ENCODE data around the gene SLC22A8. TPM values are rescaled to one million over a fixed set of nuclear protein-coding genes. Genes with fewer than 3 reads are reported as not detected.

SLC22A8 gene
- total and polyA plus RNA-seq, 2 of the 4 experiments (the other 2 are of a cell fraction), result not detected

GRCh38 chr11:62959422-62959980 is 56.1 kb downstream of the SLC22A8 start:
- Histone ChIP-seq H3K18ac (ENCODE audit: low read depth, low read length) (no peak overlapping the region), H3K27me3 (ENCODE audit: control insufficient read depth, insufficient read depth, low read length) (peaks cover 2% of the 10 kb centered on the region; the same call in 1 of the 2 replicates), H2BK15ac (ENCODE audit: low read depth, low read length) (no peak overlapping the region), H2BK5ac (ENCODE audit: low read depth, low read length, poor library complexity, severe bottlenecking) (no peak overlapping the region), H2AFZ (replicated peaks; ENCODE audit: low read length, poor library complexity) (no peak overlapping the region), H3K79me1 (ENCODE audit: low read depth in 1 of 2, low read length in 2 of 2) (no peaks in the 10 kb centered on the region), H2BK20ac (ENCODE audit: low read depth, low read length) (no peak overlapping the region), H4K20me1 (ENCODE audit: insufficient read depth, low read length) (no peaks in the 10 kb centered on the region), H3K4me2 (ENCODE audit: low read depth, low read length) (no peak overlapping the region), H2AK5ac (ENCODE audit: low read depth, low read length) (no peak overlapping the region), H3K9me1 (ENCODE audit: insufficient read depth, low read length) (no peaks in the 10 kb centered on the region), H3K4ac (ENCODE audit: low read depth, low read length) (no peak overlapping the region), H4K91ac (ENCODE audit: insufficient read depth, low read depth, low read length) (no peak overlapping the region), H4K8ac (ENCODE audit: low read depth in 2 of 2, low read length in 2 of 2) (no peak overlapping the region), H3K56ac (ENCODE audit: extremely low read depth, insufficient read depth, low read length) (no peak overlapping the region), H3K9ac (ENCODE audit: low read depth, low read length) (no peak overlapping the region), H2AK9ac (replicated peaks; ENCODE audit: low read depth, low read length, poor library complexity) (no peak overlapping the region), H3K4me3 (ENCODE audit: insufficient read depth, low read depth, low read length) (no peak overlapping the region), H3K27ac (ENCODE audit: insufficient read depth, low read length) (no peak overlapping the region), H3K23ac (ENCODE audit: low read depth, low read length) (no peak overlapping the region), H4K5ac (ENCODE audit: low read depth, low read length) (no peak overlapping the region), H3K14ac (replicated peaks; ENCODE audit: low read depth, low read length) (no peak overlapping the region), H2BK120ac (ENCODE audit: low read depth, low read length) (no peak overlapping the region), H3K36me3 (ENCODE audit: control insufficient read depth, insufficient read depth, low read length) (no peaks in the 10 kb centered on the region), H3K4me1 (ENCODE audit: control insufficient read depth, insufficient read depth, low read length) (peaks cover 2% of the 10 kb centered on the region; the same call in 1 of the 2 replicates), H3K9me3 (ENCODE audit: control insufficient read depth, insufficient read depth, low read length) (no peaks in the 10 kb centered on the region)
- no CpG with 5 or more reads among the region's 1 CpG for WGBS, 2 experiments (ENCODE audit: extremely low coverage in 2 of 2, insufficient read length in 1 of 2)
- in situ Hi-C loops (cut with MboI; ENCODE audit: low sequenced_read_pairs) (no loop called here), intact Hi-C loops (cut with micrococcal nuclease) (no loop called here), dilution Hi-C loops (cut with HindIII; ENCODE audit: low sequenced_read_pairs, unreplicated experiment) (no loop called here)
- no TSS peak for BruUV-seq (replicated peaks)
- ATAC-seq (ENCODE audit: low read depth) (no peak), DNase-seq (no peak)
- POLR2A ChIA-PET (ENCODE audit: unreplicated experiment), result no interaction called here
- CTCF ChIA-PET, result no interaction called here
- TF ChIP-seq ELK1 (IDR thresholded peaks at IDR 0.05; ENCODE audit: borderline replicate concordance, low read depth, low read length) (no peak), CTCF (conservative IDR thresholded peaks at IDR 0.05; ENCODE audit: low read depth, low read length) (no peak), CEBPB (IDR thresholded peaks at IDR 0.05; ENCODE audit: low read depth, low read length) (no peak), MXI1 (IDR thresholded peaks at IDR 0.05; ENCODE audit: borderline replicate concordance, low read depth, low read length) (no peak), MAFK (IDR thresholded peaks at IDR 0.05; ENCODE audit: low read depth, low read length) (no peak), POLR2A (IDR thresholded peaks at IDR 0.05; ENCODE audit: low read depth, low read length) (no peak), MAZ (IDR thresholded peaks at IDR 0.05; ENCODE audit: borderline replicate concordance, low read depth, low read length) (no peak), SMC3 (IDR thresholded peaks at IDR 0.05; ENCODE audit: low read depth, low read length) (no peak), RFX5 (IDR thresholded peaks at IDR 0.05; ENCODE audit: low read depth, low read length) (no peak), CHD1 (IDR thresholded peaks at IDR 0.05; ENCODE audit: low read depth, low read length) (no peak)

Measured in IMR-90 (cell line).